PC-9 (cell line): ENCODE measurements around the gene KIF26B. TPM values are rescaled to one million over a fixed set of nuclear protein-coding genes. Genes with fewer than 3 reads are reported as not detected.

Source experiments
- BruUV-seq: library from RNA; stranded (reverse); fragments of 400-500 nt; replicated peaks from 2 replicates; lab custom pipeline; 2021; lab: Mats Ljungman, UMichigan
- CTCF ChIA-PET: fragments of 300-600 bp; sonication (Branson Sonifier 250); formaldehyde crosslinking; loops from one replicate; lab custom pipeline; 2022; ENCODE audit warnings: antibody characterized with exemption; lab: Charles Lee
- POLR2A ChIA-PET: fragments of 300-600 bp; sonication (Branson Sonifier 250); formaldehyde crosslinking; loops from one replicate; lab custom pipeline; 2022; ENCODE audit warnings: antibody characterized with exemption; ENCODE audit not compliant: unreplicated experiment; lab: Charles Lee
- DNase-seq, 2 experiments: peaks; one replicate each; pipeline versions ENCODE4 v3.0.0 to v3.0.0-alpha.2; 2015 to 2022; ENCODE audit warnings: mixed read lengths in 1 of 2
- H2AFZ ChIP-seq: fragments of 200-600 bp; sonication (generic); 2 replicates; pipeline ENCODE4 v1.8.1; 2017; ENCODE audit warnings: antibody characterized with exemption
- H3F3A ChIP-seq: fragments of 200-600 bp; sonication (generic); 2 replicates; pipeline ENCODE4 v1.8.1; 2017; ENCODE audit warnings: antibody characterized with exemption, mild to moderate bottlenecking, low read depth; ENCODE audit not compliant: insufficient read depth
- H3K27ac ChIP-seq: fragments of 200-600 bp; sonication (generic); 2 replicates; pipeline ENCODE4 v1.6.1; 2016; ENCODE audit warnings: mixed run types
- H3K27me3 ChIP-seq: fragments of 200-600 bp; sonication (generic); 2 replicates; pipeline ENCODE4 v1.6.1; 2016; ENCODE audit warnings: low read depth, mixed run types; ENCODE audit not compliant: insufficient read depth
- H3K36me3 ChIP-seq: fragments of 200-600 bp; sonication (generic); 2 replicates; pipeline ENCODE4 v1.6.1; 2016; ENCODE audit warnings: low read depth, mixed run types
- H3K4me1 ChIP-seq: fragments of 200-600 bp; sonication (generic); replicated peaks from 2 replicates; pipeline ENCODE4 v1.6.1; 2016; ENCODE audit warnings: mixed run types; ENCODE audit not compliant: insufficient read depth
- H3K4me2 ChIP-seq: fragments of 200-600 bp; sonication (generic); 2 replicates; pipeline ENCODE4 v1.6.1; 2017; ENCODE audit warnings: mixed run types
- H3K4me3 ChIP-seq: fragments of 200-600 bp; sonication (generic); 2 replicates; pipeline ENCODE4 v1.6.1; 2016; ENCODE audit warnings: mixed run types
- H3K79me2 ChIP-seq: fragments of 200-600 bp; sonication (generic); 2 replicates; pipeline ENCODE4 v1.6.1; 2017; ENCODE audit warnings: low read depth, mixed run types
- H3K9me2 ChIP-seq: fragments of 200-600 bp; sonication (generic); 2 replicates; pipeline ENCODE4 v1.8.1; 2017; ENCODE audit warnings: mild to moderate bottlenecking; ENCODE audit not compliant: insufficient read depth
- H3K9me3 ChIP-seq: fragments of 200-600 bp; sonication (generic); 2 replicates; pipeline ENCODE4 v1.8.1; 2016; ENCODE audit warnings: low read depth; ENCODE audit not compliant: insufficient read depth
- H4K20me1 ChIP-seq: fragments of 200-600 bp; sonication (generic); 2 replicates; pipeline ENCODE4 v1.8.1; 2017; ENCODE audit not compliant: insufficient read depth
- CTCF ChIP-seq: fragments of 200-600 bp; sonication (generic); conservative IDR thresholded peaks from 2 replicates; pipeline ENCODE4 v1.6.1; 2017; ENCODE audit warnings: mixed run types, antibody characterized with exemption, mild to moderate bottlenecking, moderate library complexity
- EZH2 ChIP-seq: fragments of 200-600 bp; sonication (generic); IDR thresholded peaks from 2 replicates; pipeline ENCODE4 v1.8.0; 2017; ENCODE audit warnings: antibody characterized with exemption, low read depth
- intact Hi-C: fragments of 100-400 bp; cut with micrococcal nuclease; formaldehyde crosslinking; loops from one replicate; pipeline ENCODE4 v1.10.0; 2022; ENCODE audit not compliant: unreplicated experiment
- total RNA-seq: library from RNA; stranded (reverse); gene quantifications from 2 replicates; pipeline ENCODE4 v1.2.3, GENCODE V29; 2021

KIF26B gene
- total RNA-seq, 1 experiment from 2014 or later, result 0.11 TPM

- ChIA-PET CTCF (no interaction called here), POLR2A (no interaction called here)
- H3K4me3 ChIP-seq, result no peak overlapping the region
- no peak for DNase-seq
- no TSS peak for BruUV-seq
- H3K9me2 ChIP-seq, result no peaks in the 10 kb centered on the region
- H3K27ac ChIP-seq, result no peak overlapping the region
- no peaks in the 10 kb centered on the region for H3F3A ChIP-seq
- H3K27me3 ChIP-seq, result peaks cover 70% of the 10 kb centered on the region
- no peaks in the 10 kb centered on the region for H3K79me2 ChIP-seq
- no peaks in the 10 kb centered on the region for H3K4me1 ChIP-seq
- H4K20me1 ChIP-seq, result no peaks in the 10 kb centered on the region
- no peak overlapping the region for H2AFZ ChIP-seq
- no peaks in the 10 kb centered on the region for H3K36me3 ChIP-seq
- no peaks in the 10 kb centered on the region for H3K9me3 ChIP-seq
- no peak overlapping the region for H3K4me2 ChIP-seq
- intact Hi-C loops, result no loop called here
- TF ChIP-seq EZH2, result no peak
- TF ChIP-seq CTCF, result no peak
Measured at GRCh38 chr1:245301162-245301580, 146.4 kb downstream of the KIF26B start.

- no TSS peak for BruUV-seq
- Histone ChIP-seq H3K27ac (no peak overlapping the region), H3K36me3 (no peaks in the 10 kb centered on the region), H3K9me3 (no peaks in the 10 kb centered on the region), H3K27me3 (peaks cover 70% of the 10 kb centered on the region), H3F3A (no peaks in the 10 kb centered on the region), H2AFZ (no peak overlapping the region), H3K4me2 (no peak overlapping the region), H3K79me2 (no peaks in the 10 kb centered on the region), H3K9me2 (no peaks in the 10 kb centered on the region), H3K4me3 (no peak overlapping the region), H3K4me1 (no peaks in the 10 kb centered on the region), H4K20me1 (no peaks in the 10 kb centered on the region)
- CTCF ChIA-PET, result no interaction called here
- no peak for TF ChIP-seq EZH2
- no peak for TF ChIP-seq CTCF
- DNase-seq, result no peak
- POLR2A ChIA-PET, result no interaction called here
- intact Hi-C loops, result no loop called here
Measured at GRCh38 chr1:245301921-245302320, 147.1 kb downstream of the KIF26B start.

GRCh38 chr1:245304698-245305097 lies 149.9 kb downstream of the KIF26B start:
- POLR2A ChIA-PET, result no interaction called here
- H3K4me1 ChIP-seq, result no peaks in the 10 kb centered on the region
- H3K4me2 ChIP-seq, result no peak overlapping the region
- intact Hi-C loops, result no loop called here
- no TSS peak for BruUV-seq
- DNase-seq, result no peak
- TF ChIP-seq CTCF (no peak), EZH2 (no peak)
- no peaks in the 10 kb centered on the region for H4K20me1 ChIP-seq
- H3K27me3 ChIP-seq, result peaks cover 68% of the 10 kb centered on the region
- no peaks in the 10 kb centered on the region for H3K9me3 ChIP-seq
- H3K27ac ChIP-seq, result no peak overlapping the region
- H3K36me3 ChIP-seq, result no peaks in the 10 kb centered on the region
- no peaks in the 10 kb centered on the region for H3K79me2 ChIP-seq
- CTCF ChIA-PET, result interaction anchor here (0.6 kb wide), 1 partner anchor 130 kb away, joined by 3 read pairs; no protein-coding TSS in a partner anchor
- no peak overlapping the region for H3K4me3 ChIP-seq
- H2AFZ ChIP-seq, result no peak overlapping the region
- no peaks in the 10 kb centered on the region for H3K9me2 ChIP-seq
- no peaks in the 10 kb centered on the region for H3F3A ChIP-seq
